NAMALWA (cell line): ENCODE results near the gene CAPZB.

Source experiments
- DNase-seq: peaks from one replicate; pipeline ENCODE4 v3.0.0-alpha.2; 2015; ENCODE audit warnings: low spot score

CAPZB gene

GRCh38 chr1:19448491-19449439 is 36.6 kb downstream of the CAPZB start:
- no peak for DNase-seq

DNA sequence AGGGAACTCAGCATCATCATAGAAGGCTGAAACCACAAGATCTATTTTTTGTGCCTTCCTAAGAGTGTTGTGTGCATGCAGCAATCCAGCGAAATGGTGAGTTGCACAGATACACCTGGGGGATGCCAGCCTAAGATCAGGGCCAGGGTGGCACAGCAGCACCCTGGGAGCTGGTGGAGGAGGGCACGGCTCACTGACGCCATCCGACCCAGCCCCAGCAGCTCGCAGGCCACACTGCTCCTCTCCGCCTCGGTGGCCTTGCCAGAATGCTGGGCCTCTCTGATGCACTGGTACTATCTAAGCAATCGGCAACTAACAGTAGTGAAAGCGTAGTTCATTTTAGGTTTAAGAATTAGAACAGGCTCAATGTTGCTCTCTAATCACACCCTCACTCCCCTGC is 37.8 kb downstream of the CAPZB start:
- DNase-seq, result no peak

DNA sequence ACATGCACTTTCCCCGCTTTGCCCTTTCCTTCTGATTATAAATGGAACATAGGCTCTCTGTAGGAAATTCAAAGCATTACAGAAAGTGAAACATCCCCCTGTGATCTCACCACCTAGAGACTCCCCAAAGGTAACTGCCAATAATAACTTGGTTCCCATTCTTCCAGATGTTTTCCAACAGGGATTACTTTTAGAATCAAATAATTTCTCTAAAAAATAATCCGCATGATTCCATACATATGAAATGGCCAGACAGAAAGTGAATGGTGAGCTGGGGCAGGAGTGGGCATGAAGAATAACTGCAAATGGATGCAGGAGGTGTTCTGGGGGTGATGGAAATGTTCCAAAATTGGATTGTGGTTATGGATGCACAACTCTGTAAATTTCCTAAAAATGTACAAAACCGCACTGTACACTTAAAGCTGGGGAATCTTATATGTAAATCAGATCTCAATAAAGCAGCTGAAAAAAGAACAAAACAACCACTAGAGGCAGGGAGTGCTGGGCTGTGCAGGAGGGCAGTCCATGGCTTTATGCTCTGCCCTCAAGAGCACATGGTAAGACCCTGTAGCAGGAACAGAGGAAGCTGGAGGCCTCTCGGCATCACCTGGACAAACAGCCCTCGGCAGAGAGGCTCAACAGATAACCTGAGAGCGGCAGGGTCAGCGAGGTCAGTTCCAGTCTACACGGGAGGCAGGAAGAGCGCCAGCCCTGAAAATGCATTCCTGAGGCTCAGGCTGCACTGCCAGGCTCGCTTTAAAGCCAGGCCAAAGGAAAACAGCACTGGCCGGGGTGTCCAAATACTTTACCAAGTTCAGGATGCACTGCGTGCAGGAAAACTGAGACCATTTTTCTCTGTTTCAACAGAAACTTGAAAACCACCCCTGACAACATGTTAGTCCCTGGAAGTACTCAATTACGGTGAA is 39.7 kb downstream of the CAPZB start:
- DNase-seq, result peak; percentile 34

DNA sequence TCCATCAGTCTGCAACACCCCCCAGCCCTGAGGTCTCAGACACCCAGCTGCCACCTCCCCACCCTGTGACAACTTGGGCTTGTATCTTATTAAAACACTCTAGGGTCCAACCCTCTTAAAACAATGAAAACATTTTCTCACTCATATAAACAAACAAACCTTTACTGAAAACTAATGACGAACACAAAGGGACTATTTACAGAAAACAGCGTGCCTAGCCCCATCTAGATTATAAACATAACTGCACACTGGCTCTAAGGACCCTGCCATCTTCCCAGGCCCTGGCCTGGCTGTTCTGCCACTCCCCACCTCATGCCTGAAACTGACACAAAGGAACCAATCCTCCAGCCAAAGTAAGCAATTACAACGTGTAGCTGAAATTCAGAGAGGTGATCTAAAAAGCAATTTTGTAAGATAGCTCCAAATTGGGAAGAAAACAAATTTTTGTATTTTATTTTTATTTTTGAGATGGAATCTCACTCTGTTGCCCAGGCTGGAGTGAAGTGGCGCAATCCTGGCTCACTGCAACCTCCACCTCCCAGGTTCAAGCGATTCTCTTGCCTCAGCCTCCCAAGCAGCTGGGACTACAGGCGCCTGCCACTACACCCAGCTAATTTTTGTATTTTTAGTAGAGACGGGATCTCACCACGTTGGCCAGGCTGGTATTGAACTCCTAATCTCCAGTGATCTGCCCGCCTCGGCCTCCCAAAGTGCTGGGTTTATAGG is 40.9 kb downstream of the CAPZB start:
- DNase-seq, result no peak

GRCh38 chr1:19443326-19443725 is 42.0 kb downstream of the CAPZB start:
- no peak for DNase-seq

GRCh38 chr1:19442154-19443096 is 42.9 kb downstream of the CAPZB start:
- DNase-seq, result no peak

GRCh38 chr1:19441048-19441780 is 44.1 kb downstream of the CAPZB start:
- DNase-seq, result no peak

- no peak for DNase-seq
These were observed 45.7 kb downstream of the CAPZB start for GRCh38 chr1:19439464-19440171.

- no peak for DNase-seq
These were observed 46.7 kb downstream of the CAPZB start for GRCh38 chr1:19438516-19439195.

DNA sequence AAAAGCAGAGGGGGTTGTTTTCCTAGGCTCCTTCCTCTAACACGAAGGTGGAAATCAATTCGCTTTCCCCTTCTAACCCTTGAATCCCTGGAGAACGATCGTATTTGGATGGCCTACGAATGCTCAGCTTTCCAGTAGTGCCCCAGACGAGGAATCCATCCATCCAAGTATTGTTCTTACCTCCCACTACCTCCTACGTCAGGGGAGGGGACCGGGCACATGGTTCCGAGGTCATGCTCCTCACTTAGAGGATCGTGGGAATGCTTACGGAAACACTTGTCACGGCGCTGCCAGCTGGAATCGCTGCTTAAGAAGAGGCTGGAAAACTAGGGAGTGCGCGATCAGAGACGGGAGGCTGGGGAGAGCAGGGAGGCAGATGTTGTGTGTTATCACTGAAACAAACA is 47.4 kb downstream of the CAPZB start:
- no peak for DNase-seq

DNA sequence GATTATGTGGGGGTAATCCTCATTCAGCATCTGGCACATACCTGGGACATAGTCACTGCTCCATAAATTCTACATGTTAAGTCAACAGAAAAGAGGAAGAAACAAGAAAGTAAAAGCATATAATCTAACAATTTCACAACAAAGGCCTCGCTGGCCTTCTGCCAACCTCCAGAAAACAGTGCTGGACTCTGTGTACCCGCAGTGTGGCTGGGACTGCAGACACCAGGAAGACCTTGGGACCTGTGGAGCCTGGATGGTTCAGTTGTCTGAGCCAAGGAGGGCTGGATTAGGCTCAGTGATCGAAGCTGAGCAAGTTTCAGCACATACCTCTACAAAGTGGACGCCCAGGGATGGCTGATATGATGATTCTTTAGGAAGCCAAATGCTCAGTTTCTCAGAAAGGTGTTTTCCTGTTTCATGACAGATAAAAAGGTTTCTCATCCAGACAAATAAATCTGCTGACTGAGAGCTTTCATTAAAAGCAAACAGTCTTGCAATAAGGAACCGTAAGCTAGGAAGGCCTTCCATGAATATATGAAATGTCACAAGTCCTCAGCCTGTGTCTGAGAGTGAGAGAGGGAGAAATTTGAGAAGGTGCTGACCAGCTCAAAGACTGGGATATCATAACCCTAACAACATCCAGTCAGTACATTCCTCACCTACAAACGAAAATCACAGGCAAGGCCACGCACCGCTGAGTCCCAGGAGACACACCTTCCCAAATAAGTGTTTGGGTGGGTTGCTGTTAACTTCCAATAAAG is 48.4 kb downstream of the CAPZB start:
- no peak for DNase-seq

GRCh38 chr1:19435851-19436455 is 49.4 kb downstream of the CAPZB start:
- DNase-seq, result no peak

DNA sequence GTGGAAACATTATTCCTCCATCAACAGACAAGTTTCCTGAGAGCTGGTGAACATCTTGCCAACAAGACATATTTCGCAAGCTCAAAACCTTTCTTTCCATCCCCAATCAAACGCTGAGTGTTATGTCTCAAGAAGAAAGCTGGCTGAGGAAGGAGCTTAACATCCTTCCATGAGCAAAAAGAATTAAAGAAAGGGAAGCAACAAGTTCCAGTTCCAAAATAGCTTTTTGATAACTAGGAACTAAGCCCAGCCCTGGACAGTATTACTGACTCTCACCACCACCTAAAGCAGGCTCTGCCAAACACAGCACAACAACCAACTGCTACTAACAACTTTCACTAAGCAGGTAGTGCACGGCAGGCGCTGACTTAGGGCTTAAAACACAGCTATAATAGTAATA is 50.2 kb downstream of the CAPZB start:
- DNase-seq, result no peak

- no peak for DNase-seq
These were observed 51.7 kb downstream of the CAPZB start for GRCh38 chr1:19433719-19433998.

- no peak for DNase-seq
These were observed 52.2 kb downstream of the CAPZB start for GRCh38 chr1:19432943-19433718.

GRCh38 chr1:19430121-19431068 is 54.9 kb downstream of the CAPZB start:
- peak; percentile 39 for DNase-seq
